ENCODE data around the gene TTC28.
"Not testable (repeated sequence)": the region's sequence is repeated elsewhere in the genome, so short reads cannot be mapped to it uniquely, and the experiment has no call there.

Gene TTC28

DNA sequence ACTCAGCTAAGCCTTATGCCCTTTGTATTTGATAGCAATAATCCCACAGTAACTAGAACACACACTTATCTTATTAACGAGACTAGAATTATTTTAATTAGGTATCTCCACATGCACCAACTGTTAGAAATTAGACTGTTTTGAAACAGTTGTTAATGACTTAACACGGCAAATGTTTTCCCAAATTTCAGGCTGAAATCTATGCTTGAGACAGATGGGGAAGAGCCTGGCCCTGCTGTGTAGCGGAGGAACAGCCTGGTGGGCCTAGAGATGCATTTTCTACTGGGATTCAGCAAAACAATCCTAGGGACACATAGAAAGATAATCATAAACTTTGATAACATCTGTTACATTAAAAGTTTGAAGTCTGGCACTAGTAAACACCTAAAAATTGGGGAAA, 273.4 kb downstream of the TTC28 start:
- no peak for DNase-seq (ENCODE audit: low read depth)

DNA sequence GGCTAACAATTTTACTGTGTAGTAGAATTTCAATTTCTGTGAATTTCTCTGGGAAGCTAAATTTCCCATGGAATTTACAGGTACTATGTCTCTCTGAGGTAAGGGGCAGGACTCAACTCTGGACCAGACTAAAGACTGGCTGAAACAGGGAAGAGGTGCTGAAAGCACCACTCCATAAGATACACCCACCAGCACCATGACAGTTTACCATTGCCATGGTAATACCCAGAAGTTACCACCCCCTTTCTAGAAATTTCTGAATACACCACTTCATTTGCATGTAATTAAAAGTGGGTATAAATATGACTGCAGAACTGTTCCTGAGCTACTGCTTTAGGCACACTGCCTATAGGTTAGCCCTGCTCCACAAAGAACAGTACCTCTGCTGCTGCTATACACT, 274.1 kb downstream of the TTC28 start:
- DNase-seq (ENCODE audit: low read depth): no peak

DNA sequence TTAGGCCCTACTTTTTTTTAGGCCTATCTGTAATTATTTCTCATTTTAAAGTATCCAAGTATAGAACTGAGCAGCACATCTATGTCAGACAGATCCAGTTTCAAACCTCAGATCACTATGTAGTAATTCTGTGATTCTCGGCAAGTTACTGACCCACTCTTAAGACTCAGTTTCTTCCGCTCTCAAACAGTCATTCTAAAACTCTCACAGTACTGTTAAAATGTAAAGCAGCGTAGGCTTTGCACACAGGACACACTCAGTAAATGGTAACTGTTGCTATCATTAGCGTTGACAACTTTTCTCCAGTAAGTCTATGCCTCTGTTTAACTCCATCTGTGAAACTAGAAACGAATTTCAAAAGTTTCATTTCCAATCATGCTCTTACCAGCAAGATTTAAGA, 277.1 kb downstream of the TTC28 start:
- no peak for DNase-seq (ENCODE audit: low read depth)

DNA sequence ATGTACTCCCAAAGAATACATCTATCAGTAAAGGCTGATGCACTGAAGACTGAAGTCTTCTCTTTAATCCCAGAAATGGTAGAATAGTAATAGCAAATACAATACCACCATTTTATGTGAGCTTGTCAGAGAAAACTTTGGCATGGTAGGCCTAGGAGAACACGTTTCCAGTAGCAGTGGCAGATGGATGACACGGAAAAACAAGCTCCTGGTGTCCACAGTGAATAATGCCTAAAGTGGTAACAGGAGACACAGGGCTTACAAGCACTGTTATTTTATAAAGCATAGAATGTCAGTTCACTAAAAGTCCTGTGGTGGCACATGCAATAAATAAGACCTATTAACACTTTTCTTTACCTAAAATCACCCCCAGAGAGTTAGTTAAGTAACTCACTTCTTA, 277.6 kb downstream of the TTC28 start:
- no peak for DNase-seq (ENCODE audit: low read depth)

DNA sequence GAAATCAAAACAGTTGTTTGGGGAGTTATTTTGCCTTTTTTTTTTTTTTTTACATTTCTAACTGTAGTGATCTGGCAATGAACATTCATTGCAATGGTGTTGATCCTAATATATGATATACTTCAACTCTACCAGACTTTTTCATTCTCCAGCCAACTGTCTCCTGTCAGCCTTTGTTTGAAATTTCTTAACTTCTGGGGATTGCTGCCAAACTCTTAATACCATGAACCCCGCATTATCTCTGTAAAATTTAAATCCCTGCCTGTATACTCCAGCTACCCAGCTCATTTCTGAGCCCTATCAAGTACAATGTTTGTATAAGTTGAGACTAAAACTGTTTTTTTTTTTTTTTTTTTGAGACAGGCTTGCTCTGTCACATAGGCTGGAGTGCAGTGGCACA, 280.7 kb downstream of the TTC28 start:
- no peak for DNase-seq (ENCODE audit: low read depth)

- no peak for DNase-seq (ENCODE audit: low read depth)
Measured at GRCh38 chr22:28398355-28398754, 281.3 kb downstream of the TTC28 start.

- no peak for DNase-seq (ENCODE audit: low read depth)
Measured at GRCh38 chr22:28397306-28397705, 282.3 kb downstream of the TTC28 start.

DNA sequence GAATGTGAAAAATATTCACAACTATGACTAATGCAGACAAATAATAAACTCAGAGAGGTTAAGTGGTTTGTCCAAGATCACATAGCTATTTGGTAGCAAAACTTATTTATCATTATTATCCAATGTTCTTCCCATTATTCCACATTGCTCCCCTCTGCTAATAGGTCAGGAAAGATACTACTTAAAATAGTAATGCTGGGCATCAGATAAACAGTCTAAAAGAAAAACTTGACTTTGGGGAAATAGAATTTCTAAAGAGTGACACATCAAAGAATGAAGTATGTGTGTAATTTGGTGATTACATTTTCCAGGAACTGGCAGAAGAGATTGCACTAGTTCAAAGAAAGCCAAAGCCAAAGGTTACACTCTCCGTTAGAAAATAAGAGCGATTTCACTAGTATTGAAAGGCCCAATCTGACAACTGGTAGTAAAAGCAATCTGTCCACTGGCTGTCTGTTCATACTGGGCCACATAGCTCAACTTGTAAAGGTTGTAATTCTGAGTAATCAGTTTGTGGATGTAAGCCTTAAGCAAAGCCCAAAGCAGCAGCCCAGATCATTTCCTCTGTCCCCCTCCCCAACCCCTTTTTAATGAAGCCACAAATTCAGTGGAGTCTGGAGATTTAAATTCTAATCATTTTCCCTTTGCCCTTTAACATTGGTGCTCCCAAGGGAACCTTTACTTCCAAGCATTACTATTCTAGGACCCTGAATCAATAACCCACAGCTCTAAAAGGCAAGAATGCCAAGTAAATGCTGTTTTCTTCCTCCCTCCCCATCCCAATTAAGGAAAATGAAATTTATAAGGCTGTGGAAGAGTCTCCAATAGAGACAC, 283.5 kb downstream of the TTC28 start:
- DNase-seq (ENCODE audit: low read depth): peak; percentile 59

DNA sequence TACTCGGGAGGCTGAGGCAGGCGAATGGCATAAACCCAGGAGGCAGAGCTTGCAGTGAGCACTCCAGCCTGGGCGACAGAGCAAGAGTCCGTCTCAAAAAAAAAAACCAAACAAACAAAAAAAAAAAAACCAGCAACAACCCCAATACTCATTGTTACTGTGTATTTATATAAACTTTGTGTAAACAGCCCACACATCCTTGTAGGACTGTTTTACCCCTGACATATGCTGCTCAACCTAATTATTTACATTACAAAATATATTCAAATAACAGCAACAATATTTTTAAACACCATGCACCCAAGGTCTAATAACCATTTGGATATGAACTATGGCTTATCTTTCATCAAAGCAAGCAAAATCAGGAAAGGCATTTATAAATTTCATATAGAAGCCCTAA, 284.1 kb downstream of the TTC28 start:
- no peak for DNase-seq (ENCODE audit: low read depth)

- DNase-seq (ENCODE audit: low read depth): no peak
Measured at GRCh38 chr22:28394513-28395110, 285.0 kb downstream of the TTC28 start.

- peak; percentile 58 for DNase-seq (ENCODE audit: low read depth)
Measured at GRCh38 chr22:28381429-28382167, 298.0 kb downstream of the TTC28 start.

- DNase-seq (ENCODE audit: low read depth): no peak
Measured at GRCh38 chr22:28379951-28380350, 299.7 kb downstream of the TTC28 start.

DNA sequence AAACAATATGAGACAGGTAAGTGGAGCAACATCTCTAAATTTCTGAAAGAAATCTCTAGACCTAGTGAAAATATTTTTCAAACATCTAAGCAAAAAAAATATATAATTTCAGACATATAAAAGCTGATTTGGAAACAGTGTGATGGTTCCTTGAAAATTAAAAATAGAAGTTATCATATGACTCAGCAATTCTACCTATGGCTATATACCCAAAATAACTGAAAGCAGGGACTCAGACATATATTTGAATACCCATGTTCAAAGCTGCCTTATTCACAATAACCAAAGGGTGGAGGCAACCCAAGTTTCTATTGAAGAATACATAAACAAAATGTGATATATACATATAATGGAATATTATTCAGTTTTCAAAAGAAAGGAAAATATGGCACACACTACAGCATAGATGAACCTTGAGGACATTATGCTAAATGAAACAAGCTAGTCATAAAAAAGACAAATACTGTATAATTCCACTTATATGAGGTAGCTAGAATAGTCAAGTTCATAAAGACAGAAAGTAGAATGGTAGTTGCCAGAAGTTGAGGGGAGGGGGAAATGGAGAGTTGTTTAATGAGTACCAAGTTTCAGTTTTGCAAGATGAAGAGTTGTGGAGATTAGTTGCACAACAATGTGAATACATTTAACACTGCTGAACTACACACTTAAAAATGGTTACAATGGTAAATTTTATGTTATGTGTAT, 300.4 kb downstream of the TTC28 start:
- no peak for DNase-seq (ENCODE audit: low read depth)

DNA sequence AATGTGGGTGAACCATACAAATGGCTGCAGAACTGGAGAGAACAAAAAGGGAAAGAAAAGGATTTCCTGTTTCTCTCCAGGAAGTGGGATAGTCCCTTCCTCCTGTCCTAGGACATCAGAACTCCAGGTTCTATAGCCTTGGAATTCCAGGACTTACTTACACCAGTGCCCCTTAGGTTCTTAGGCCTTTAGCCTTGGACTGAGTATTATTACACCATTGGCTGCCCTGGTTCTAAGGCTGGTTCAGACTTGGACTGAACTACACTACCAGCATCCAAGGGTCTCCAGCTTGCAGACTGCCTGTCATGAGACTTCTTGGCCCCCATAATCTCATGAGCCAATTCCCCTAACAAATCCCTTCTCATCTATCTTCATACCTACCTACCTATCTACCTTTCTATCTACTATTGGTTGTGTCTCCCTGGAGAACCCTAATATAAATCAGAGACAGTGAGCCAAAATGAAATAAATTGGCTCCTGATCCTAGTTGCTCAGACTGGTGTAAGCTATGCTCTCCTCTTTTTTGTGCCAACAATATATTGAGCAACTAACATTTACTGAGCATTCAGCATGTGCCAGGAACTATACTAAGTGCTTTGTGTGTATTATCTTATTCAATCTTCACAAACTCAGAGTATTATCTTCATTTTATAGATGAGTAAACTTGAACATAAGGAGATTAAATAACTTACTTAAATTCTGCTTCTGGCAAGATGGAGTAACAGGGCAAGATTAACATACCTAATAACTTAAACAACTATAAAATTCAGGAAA, 303.7 kb downstream of the TTC28 start:
- no peak for DNase-seq (ENCODE audit: low read depth)

GRCh38 chr22:28373831-28374230, 305.8 kb downstream of the TTC28 start:
- peak; percentile 35 for DNase-seq (ENCODE audit: low read depth)

GRCh38 chr22:28369854-28370253, 309.8 kb downstream of the TTC28 start:
- no peak for DNase-seq (ENCODE audit: low read depth)

DNA sequence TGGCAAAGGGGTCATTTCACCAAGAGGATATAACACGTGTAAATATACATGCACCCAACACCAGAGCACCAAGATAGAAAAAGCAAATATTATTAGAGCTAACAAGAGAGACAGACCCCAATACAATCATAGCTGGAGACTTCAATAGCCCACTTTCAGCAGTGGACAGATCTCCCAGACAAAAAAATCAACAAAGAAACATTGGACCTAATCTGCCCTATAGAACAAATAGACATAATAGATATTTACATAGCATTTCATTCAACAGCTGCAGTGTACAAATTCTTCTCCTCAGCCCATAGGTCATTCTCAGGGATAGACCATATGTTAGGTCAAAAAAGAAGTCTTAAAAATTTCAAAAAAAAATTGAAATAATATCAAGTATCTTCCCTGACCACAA, 312.8 kb downstream of the TTC28 start:
- DNase-seq (ENCODE audit: low read depth): no peak

DNA sequence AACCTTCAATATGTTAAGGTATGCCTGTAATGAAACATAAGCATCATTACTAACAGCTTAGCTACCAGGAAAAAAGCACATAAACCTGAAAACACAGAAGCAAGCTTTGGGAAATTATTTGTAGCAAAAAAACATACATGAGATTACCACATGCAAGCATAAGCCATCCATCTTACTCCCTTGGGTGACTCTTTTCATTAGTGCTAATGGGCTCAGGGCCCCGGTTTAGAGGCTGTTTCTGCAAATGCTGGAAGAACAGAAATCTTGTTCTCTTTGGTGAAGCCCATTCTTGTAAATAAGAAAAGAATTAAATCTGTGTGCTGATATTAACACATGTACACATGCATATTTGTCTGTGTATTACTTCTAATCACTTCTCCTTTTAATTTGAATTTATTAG, 314.3 kb downstream of the TTC28 start:
- no peak for DNase-seq (ENCODE audit: low read depth)

DNA sequence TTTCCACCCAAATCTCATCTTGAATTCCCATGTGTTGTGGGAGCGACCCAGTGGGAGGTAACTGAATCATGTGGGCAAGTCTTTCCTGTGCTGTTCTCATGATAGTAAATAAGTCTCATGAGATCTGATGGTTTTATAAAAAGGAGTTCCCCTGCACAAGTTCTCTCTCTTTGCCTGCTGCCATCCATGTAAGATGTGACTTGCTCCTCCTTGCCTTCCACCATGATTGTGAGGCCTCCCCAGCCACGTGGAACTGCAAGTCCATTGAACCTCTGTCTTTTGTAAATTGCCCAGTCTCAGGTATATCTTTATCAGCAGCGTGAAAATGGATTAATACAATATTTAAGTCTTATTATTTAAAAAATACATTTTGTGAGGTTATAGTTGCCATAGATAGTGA, 315.5 kb downstream of the TTC28 start:
- DNase-seq (ENCODE audit: low read depth): not testable (repeated sequence)

GRCh38 chr22:28360939-28361338, 318.7 kb downstream of the TTC28 start:
- DNase-seq (ENCODE audit: low read depth): no peak

DNA sequence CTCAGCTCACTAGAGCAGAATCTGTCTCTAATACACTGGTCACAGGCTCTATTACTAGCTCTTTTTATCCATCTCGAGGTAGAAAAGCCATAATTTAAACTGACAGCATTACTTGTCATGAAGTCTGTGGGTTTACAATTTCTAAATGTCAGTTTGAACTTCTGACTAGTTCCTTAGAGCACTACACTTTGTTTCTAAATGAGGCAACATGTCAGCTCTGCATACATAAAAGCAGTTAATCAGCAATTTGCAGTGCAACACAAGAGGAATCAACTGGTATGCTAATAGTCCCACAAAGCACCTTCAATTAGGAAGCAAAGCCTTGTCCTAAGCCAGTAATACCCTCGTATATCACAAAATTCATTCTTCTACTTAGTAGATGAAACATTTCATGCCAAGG, 321.3 kb downstream of the TTC28 start:
- DNase-seq (ENCODE audit: low read depth): no peak

GRCh38 chr22:28357193-28357592, 322.4 kb downstream of the TTC28 start:
- no peak for DNase-seq (ENCODE audit: low read depth)
